MM.1S (cell line): ENCODE results near the gene SFMBT2.

Experiments
- DNase-seq: peaks from one replicate; pipeline ENCODE4 v3.0.0-alpha.2; 2015
- H2AFZ ChIP-seq: fragments of 300-600 bp; sonication (generic); 2 replicates; pipeline ENCODE4 v1.6.0; 2016; ENCODE audit warnings: antibody characterized with exemption, low read length
- H3F3A ChIP-seq: fragments of 300-600 bp; sonication (generic); 2 replicates; pipeline ENCODE4 v1.6.1; 2016; ENCODE audit warnings: mild to moderate bottlenecking, antibody characterized with exemption, low read length, moderate library complexity, mixed read lengths; ENCODE audit not compliant: insufficient read depth
- H3K27ac ChIP-seq: fragments of 300-600 bp; sonication (generic); 2 replicates; pipeline ENCODE4 v1.5.1; 2016; ENCODE audit warnings: mild to moderate bottlenecking, low read length
- H3K27me3 ChIP-seq: fragments of 300-600 bp; sonication (generic); replicated peaks from 2 replicates; pipeline ENCODE4 v1.6.0; 2016; ENCODE audit warnings: low read length; ENCODE audit not compliant: insufficient read depth
- H3K36me3 ChIP-seq: fragments of 300-600 bp; sonication (generic); replicated peaks from 2 replicates; pipeline ENCODE4 v1.6.1; 2016; ENCODE audit warnings: mild to moderate bottlenecking, low read length, mixed read lengths; ENCODE audit not compliant: insufficient read depth
- H3K4me1 ChIP-seq: fragments of 300-600 bp; sonication (generic); 2 replicates; pipeline ENCODE4 v1.6.1; 2016; ENCODE audit warnings: low read length, mixed read lengths
- H3K4me2 ChIP-seq: fragments of 300-600 bp; sonication (generic); 2 replicates; pipeline ENCODE4 v1.6.0; 2016; ENCODE audit warnings: low read depth, low read length
- H3K4me3 ChIP-seq: fragments of 300-600 bp; sonication (generic); 2 replicates; pipeline ENCODE4 v1.5.1; 2016; ENCODE audit warnings: low read length, mixed read lengths
- H3K79me2 ChIP-seq: fragments of 300-600 bp; sonication (generic); 2 replicates; pipeline ENCODE4 v1.6.1; 2016; ENCODE audit warnings: mixed run types, low read length, mixed read lengths
- H3K9ac ChIP-seq: fragments of 300-600 bp; sonication (generic); 2 replicates; pipeline ENCODE4 v1.6.1; 2016; ENCODE audit warnings: low read length, mixed read lengths
- H3K9me2 ChIP-seq: fragments of 300-600 bp; sonication (generic); replicated peaks from 2 replicates; pipeline ENCODE4 v1.6.1; 2016; ENCODE audit warnings: mild to moderate bottlenecking, low read length, mixed read lengths; ENCODE audit not compliant: insufficient read depth
- H3K9me3 ChIP-seq: fragments of 300-600 bp; sonication (generic); replicated peaks from 2 replicates; pipeline ENCODE4 v1.6.1; 2016; ENCODE audit warnings: mild to moderate bottlenecking, low read length, mixed read lengths; ENCODE audit not compliant: insufficient read depth
- H4K20me1 ChIP-seq: fragments of 300-600 bp; sonication (generic); 2 replicates; pipeline ENCODE4 v1.6.1; 2016; ENCODE audit warnings: mild to moderate bottlenecking, low read length, moderate library complexity, mixed read lengths; ENCODE audit not compliant: insufficient read depth
- CTCF ChIP-seq: fragments of 300-600 bp; sonication (generic); IDR thresholded peaks from 2 replicates; pipeline ENCODE4 v1.5.1; 2016; ENCODE audit warnings: antibody characterized with exemption, low read length, mixed read lengths
- EZH2 ChIP-seq: fragments of 300-600 bp; sonication (generic); optimal IDR thresholded peaks from 2 replicates; pipeline ENCODE3; 2017; ENCODE audit warnings: low read depth, mild to moderate bottlenecking, antibody characterized with exemption, low read length, mixed read lengths
- EZH2phosphoT487 ChIP-seq: fragments of 300-600 bp; sonication (generic); IDR thresholded peaks from 2 replicates; pipeline ENCODE4 v1.6.1; 2018; ENCODE audit warnings: antibody characterized with exemption, low read length

SFMBT2 gene

GRCh38 chr10:7181420-7181819 is 229.4 kb downstream of the SFMBT2 start:
- Histone ChIP-seq H3K36me3 (peaks cover 3% of the 10 kb centered on the region; the same call in 1 of the 2 replicates), H3K9me2 (no peaks in the 10 kb centered on the region), H4K20me1 (no peaks in the 10 kb centered on the region), H3K27ac (no peak overlapping the region), H3K9me3 (no peaks in the 10 kb centered on the region), H3F3A (no peaks in the 10 kb centered on the region), H3K9ac (no peak overlapping the region), H3K4me3 (no peak overlapping the region), H3K4me2 (no peak overlapping the region), H3K4me1 (no peaks in the 10 kb centered on the region), H3K79me2 (no peaks in the 10 kb centered on the region; the same call in 1 of the 2 replicates), H2AFZ (no peak overlapping the region), H3K27me3 (no peaks in the 10 kb centered on the region)
- TF ChIP-seq CTCF: no peak
- no peak for TF ChIP-seq EZH2phosphoT487
- no peak for TF ChIP-seq EZH2
- DNase-seq: no peak

GRCh38 chr10:7179536-7179935 is 231.3 kb downstream of the SFMBT2 start:
- no peaks in the 10 kb centered on the region; the same call in 1 of the 2 replicates for H3K79me2 ChIP-seq
- H3F3A ChIP-seq: no peaks in the 10 kb centered on the region
- no peak overlapping the region for H3K9ac ChIP-seq
- no peak for DNase-seq
- H3K9me2 ChIP-seq: no peaks in the 10 kb centered on the region
- no peak overlapping the region for H3K4me2 ChIP-seq
- no peak overlapping the region for H3K27ac ChIP-seq
- H3K4me3 ChIP-seq: no peak overlapping the region
- no peaks in the 10 kb centered on the region for H3K4me1 ChIP-seq
- peaks cover 7% of the 10 kb centered on the region; the same call in 1 of the 2 replicates for H3K36me3 ChIP-seq
- TF ChIP-seq EZH2phosphoT487 (no peak), EZH2 (no peak), CTCF (no peak)
- H2AFZ ChIP-seq: no peak overlapping the region
- H3K9me3 ChIP-seq: no peaks in the 10 kb centered on the region
- H3K27me3 ChIP-seq: no peaks in the 10 kb centered on the region
- no peaks in the 10 kb centered on the region for H4K20me1 ChIP-seq

- TF ChIP-seq CTCF: no peak
- TF ChIP-seq EZH2: no peak
- TF ChIP-seq EZH2phosphoT487: no peak
- H2AFZ ChIP-seq: no peak overlapping the region
- H3K27ac ChIP-seq: no peak overlapping the region
- H3K36me3 ChIP-seq: peaks cover 13% of the 10 kb centered on the region
- no peaks in the 10 kb centered on the region for H3F3A ChIP-seq
- no peak overlapping the region for H3K9ac ChIP-seq
- H3K9me3 ChIP-seq: no peaks in the 10 kb centered on the region
- H3K9me2 ChIP-seq: no peaks in the 10 kb centered on the region
- no peaks in the 10 kb centered on the region for H3K4me1 ChIP-seq
- no peaks in the 10 kb centered on the region for H4K20me1 ChIP-seq
- no peaks in the 10 kb centered on the region for H3K79me2 ChIP-seq
- no peaks in the 10 kb centered on the region for H3K27me3 ChIP-seq
- no peak overlapping the region for H3K4me3 ChIP-seq
- H3K4me2 ChIP-seq: no peak overlapping the region
- no peak for DNase-seq
These were observed 236.9 kb downstream of the SFMBT2 start for GRCh38 chr10:7173948-7174347.
